OCI-LY1 (cell line): ENCODE data around the gene SERTAD4.

ENCODE experiments used
- H2AFZ ChIP-seq: fragments of 200-600 bp; sonication (generic), shearing (Covaris generic); 2 replicates; pipeline ENCODE4 v1.6.0; 2014; ENCODE audit warnings: antibody characterized with exemption, mild to moderate bottlenecking, low read length
- H3F3A ChIP-seq: fragments of 200-600 bp; sonication (generic), shearing (Covaris generic); 2 replicates; pipeline ENCODE4 v1.6.0; 2014; ENCODE audit warnings: mild to moderate bottlenecking, antibody characterized with exemption, low read length, moderate library complexity; ENCODE audit not compliant: insufficient read depth
- H3K27ac ChIP-seq: fragments of 200-600 bp; sonication (generic); 2 replicates; pipeline ENCODE4 v1.5.1; 2014; ENCODE audit warnings: low read length, mixed run types, mild to moderate bottlenecking, low read depth; ENCODE audit not compliant: poor library complexity, severe bottlenecking
- H3K27me3 ChIP-seq: fragments of 200-600 bp; sonication (generic); 2 replicates; pipeline ENCODE4 v1.6.0; 2014; ENCODE audit warnings: antibody characterized with exemption, mild to moderate bottlenecking, low read length, moderate library complexity; ENCODE audit not compliant: insufficient read depth
- H3K36me3 ChIP-seq: fragments of 200-600 bp; sonication (generic); 2 replicates; pipeline ENCODE4 v1.6.1; 2014; ENCODE audit warnings: mild to moderate bottlenecking, antibody characterized with exemption, low read length, moderate library complexity, mixed read lengths; ENCODE audit not compliant: insufficient read depth
- H3K4me1 ChIP-seq: fragments of 200-600 bp; sonication (generic); 2 replicates; pipeline ENCODE4 v1.5.1; 2014; ENCODE audit warnings: mild to moderate bottlenecking, low read length, moderate library complexity; ENCODE audit not compliant: insufficient read depth, severe bottlenecking
- H3K4me2 ChIP-seq: fragments of 200-600 bp; sonication (generic), shearing (Covaris generic); 2 replicates; pipeline ENCODE4 v1.6.1; 2014; ENCODE audit warnings: low read length
- H3K4me3 ChIP-seq: fragments of 200-600 bp; sonication (generic); 2 replicates; pipeline ENCODE4 v1.5.1; 2014; ENCODE audit warnings: low read length, low read depth, mild to moderate bottlenecking, mixed read lengths; ENCODE audit not compliant: poor library complexity, severe bottlenecking
- H3K79me2 ChIP-seq: fragments of 200-600 bp; shearing (Covaris generic); 2 replicates; pipeline ENCODE4 v1.6.1; 2016; ENCODE audit warnings: mixed run types, low read length, mixed read lengths; ENCODE audit not compliant: insufficient read depth
- H3K9ac ChIP-seq: fragments of 200-600 bp; sonication (generic), shearing (Covaris generic); 2 replicates; pipeline ENCODE4 v1.6.1; 2014; ENCODE audit warnings: mild to moderate bottlenecking, low read length, mixed read lengths
- H3K9me2 ChIP-seq: fragments of 200-600 bp; sonication (generic), shearing (Covaris generic); 2 replicates; pipeline ENCODE4 v1.6.1; 2014; ENCODE audit warnings: low read depth, mild to moderate bottlenecking, low read length, mixed read lengths
- H3K9me3 ChIP-seq: fragments of 200-600 bp; shearing (Covaris generic); 2 replicates; pipeline ENCODE4 v1.6.1; 2014; ENCODE audit warnings: low read length, mixed read lengths
- H4K20me1 ChIP-seq: fragments of 200-600 bp; sonication (generic), shearing (Covaris generic); 2 replicates; pipeline ENCODE4 v1.6.0; 2016; ENCODE audit warnings: mild to moderate bottlenecking, low read length; ENCODE audit not compliant: insufficient read depth
- EZH2 ChIP-seq: fragments of 200-600 bp; sonication (generic), shearing (Covaris generic); IDR thresholded peaks from 2 replicates; pipeline ENCODE4 v1.8.0; 2017; ENCODE audit warnings: borderline replicate concordance, mixed run types, mild to moderate bottlenecking, antibody characterized with exemption, low read length, moderate library complexity, mixed read lengths
- TF ChIP-seq, protein P1 (sequence below): fragments of 200-600 bp; sonication (generic), shearing (Covaris generic); IDR thresholded peaks from 2 replicates; pipeline ENCODE4 v1.5.1; 2017; ENCODE audit warnings: mild to moderate bottlenecking, antibody characterized with exemption, low read length, moderate library complexity, mixed read lengths

SERTAD4 gene

DNA sequence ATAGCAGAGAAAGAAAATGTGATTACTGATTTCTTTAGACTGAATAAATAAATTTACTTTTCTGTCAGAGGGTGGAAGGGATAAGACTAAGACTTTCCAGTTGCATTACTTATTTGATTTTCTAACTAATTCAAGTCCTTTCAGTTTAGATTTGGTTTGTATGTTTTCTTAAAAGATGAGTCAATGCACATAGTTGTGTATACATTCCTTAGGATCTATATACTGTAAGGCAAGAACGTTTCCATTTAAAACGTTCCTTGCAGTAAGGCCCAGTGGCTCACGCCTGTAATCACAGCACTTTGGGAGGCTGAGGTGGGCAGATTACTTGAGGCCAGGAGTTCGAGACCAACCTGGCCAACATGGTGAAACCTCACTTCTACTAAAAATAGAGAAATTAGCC is 14.5 kb upstream of the SERTAD4 start:
- H3K4me2 ChIP-seq = no peak overlapping the region
- no peak overlapping the region for H3K27ac ChIP-seq
- TF ChIP-seq, protein P1, sequence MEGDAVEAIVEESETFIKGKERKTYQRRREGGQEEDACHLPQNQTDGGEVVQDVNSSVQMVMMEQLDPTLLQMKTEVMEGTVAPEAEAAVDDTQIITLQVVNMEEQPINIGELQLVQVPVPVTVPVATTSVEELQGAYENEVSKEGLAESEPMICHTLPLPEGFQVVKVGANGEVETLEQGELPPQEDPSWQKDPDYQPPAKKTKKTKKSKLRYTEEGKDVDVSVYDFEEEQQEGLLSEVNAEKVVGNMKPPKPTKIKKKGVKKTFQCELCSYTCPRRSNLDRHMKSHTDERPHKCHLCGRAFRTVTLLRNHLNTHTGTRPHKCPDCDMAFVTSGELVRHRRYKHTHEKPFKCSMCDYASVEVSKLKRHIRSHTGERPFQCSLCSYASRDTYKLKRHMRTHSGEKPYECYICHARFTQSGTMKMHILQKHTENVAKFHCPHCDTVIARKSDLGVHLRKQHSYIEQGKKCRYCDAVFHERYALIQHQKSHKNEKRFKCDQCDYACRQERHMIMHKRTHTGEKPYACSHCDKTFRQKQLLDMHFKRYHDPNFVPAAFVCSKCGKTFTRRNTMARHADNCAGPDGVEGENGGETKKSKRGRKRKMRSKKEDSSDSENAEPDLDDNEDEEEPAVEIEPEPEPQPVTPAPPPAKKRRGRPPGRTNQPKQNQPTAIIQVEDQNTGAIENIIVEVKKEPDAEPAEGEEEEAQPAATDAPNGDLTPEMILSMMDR = no peak
- TF ChIP-seq EZH2 = no peak
- no peaks in the 10 kb centered on the region for H3K4me1 ChIP-seq
- no peaks in the 10 kb centered on the region for H4K20me1 ChIP-seq
- no peak overlapping the region for H3K4me3 ChIP-seq
- H3K36me3 ChIP-seq = no peaks in the 10 kb centered on the region
- no peaks in the 10 kb centered on the region for H3K27me3 ChIP-seq
- H3F3A ChIP-seq = no peaks in the 10 kb centered on the region
- H3K9me2 ChIP-seq = no peaks in the 10 kb centered on the region
- H3K9me3 ChIP-seq = no peaks in the 10 kb centered on the region
- H3K79me2 ChIP-seq = no peaks in the 10 kb centered on the region
- no peak overlapping the region for H3K9ac ChIP-seq
- no peak overlapping the region for H2AFZ ChIP-seq

DNA sequence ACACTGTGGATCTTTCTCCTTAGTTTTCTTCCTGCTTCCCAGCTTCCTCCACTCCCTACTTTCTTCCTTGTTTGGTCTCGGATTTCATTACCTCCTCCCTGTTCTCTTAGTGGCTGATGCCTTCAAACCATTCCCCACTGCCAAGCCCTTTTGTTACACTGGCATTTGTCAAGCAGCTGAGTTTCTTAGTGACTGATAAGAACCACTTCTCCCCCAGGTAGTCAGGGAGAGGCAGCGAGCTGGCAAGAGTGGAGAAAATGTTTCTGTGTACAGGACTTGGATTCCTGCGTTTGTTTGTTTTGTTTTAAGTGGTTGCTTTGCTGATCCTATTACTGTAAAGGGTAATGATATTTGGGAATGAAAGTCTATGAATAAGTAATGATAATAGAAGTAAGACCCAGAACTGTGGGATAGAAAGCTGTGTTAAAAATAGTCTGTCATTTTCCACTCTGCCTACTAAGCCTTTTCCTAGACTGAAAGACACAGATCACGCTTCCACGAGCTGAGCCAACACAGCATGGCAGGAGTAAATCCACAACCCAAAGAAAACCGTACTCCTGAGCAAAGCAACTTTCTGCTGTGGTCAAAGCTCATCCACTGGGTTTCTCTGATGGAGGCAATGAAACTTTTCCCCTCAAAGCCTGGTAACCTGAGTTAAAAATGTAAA is 10.1 kb upstream of the SERTAD4 start:
- TF ChIP-seq, protein P1 = no peak
- no peak for TF ChIP-seq EZH2
- no peak overlapping the region for H2AFZ ChIP-seq
- H3K4me2 ChIP-seq = no peak overlapping the region
- H3F3A ChIP-seq = no peaks in the 10 kb centered on the region
- H4K20me1 ChIP-seq = no peaks in the 10 kb centered on the region
- no peak overlapping the region for H3K4me3 ChIP-seq
- no peaks in the 10 kb centered on the region for H3K9me2 ChIP-seq
- no peak overlapping the region for H3K27ac ChIP-seq
- no peaks in the 10 kb centered on the region for H3K27me3 ChIP-seq
- no peak overlapping the region for H3K9ac ChIP-seq
- H3K79me2 ChIP-seq = no peaks in the 10 kb centered on the region
- H3K4me1 ChIP-seq = no peaks in the 10 kb centered on the region
- no peaks in the 10 kb centered on the region for H3K9me3 ChIP-seq
- no peaks in the 10 kb centered on the region for H3K36me3 ChIP-seq

DNA sequence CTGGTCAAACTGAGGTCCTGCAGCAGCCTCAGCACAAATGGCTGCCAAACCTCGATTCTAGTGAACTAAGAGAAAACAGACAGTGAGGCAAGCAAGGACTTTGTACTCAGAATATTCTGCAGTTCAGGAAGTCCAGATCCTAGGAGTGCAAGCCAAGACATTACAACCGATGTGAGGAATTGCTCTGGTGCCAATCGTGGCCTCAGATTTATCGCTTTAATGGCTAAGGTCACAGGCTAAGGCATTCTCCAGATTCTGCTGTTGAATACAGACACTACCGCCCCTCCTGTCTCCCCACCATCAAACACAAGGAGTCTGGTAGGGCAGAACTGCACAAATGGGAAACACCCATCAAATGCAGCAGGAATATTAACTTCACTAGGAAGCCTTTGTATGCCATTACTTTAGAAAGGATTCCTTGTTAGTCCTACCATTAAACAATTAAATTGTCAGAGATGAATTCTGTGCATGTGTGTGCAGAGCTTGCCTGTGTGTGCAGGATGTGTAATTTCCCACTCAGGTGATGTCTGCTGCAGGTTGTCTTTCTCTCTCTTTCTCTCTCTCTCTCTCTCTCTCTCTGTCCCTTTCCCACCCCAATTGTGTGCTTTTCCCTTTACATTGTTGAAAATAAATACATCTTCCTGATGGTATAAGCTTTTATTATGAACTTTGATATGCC is 9.2 kb upstream of the SERTAD4 start:
- Histone ChIP-seq H3K9me2 (no peaks in the 10 kb centered on the region), H3F3A (no peaks in the 10 kb centered on the region), H2AFZ (no peak overlapping the region), H3K4me2 (no peak overlapping the region), H3K27ac (no peak overlapping the region), H3K9ac (no peak overlapping the region), H3K36me3 (no peaks in the 10 kb centered on the region), H3K79me2 (no peaks in the 10 kb centered on the region), H4K20me1 (no peaks in the 10 kb centered on the region), H3K4me1 (no peaks in the 10 kb centered on the region), H3K27me3 (no peaks in the 10 kb centered on the region), H3K4me3 (no peak overlapping the region), H3K9me3 (no peaks in the 10 kb centered on the region)
- no peak for TF ChIP-seq EZH2
- TF ChIP-seq, protein P1 = no peak
